Right ventricle myocardium inferior (tissue), 1 donor: ENCODE results near the gene HSD17B1. TPM values are rescaled to one million over a fixed set of nuclear protein-coding genes. Genes with fewer than 3 reads are reported as not detected.
A peak's percentile ranks its signal among the peaks of the same experiment; 100 is the strongest.

ENCODE experiments used
- ATAC-seq: fragments of 200-7000 bp; cut with Tn5 transposase; one replicate; pipeline ENCODE4 v1.9.1; 2020; ENCODE audit warnings: mild to moderate bottlenecking, moderate library complexity
- DNase-seq: peaks from one replicate; pipeline ENCODE4 v3.0.0; 2021; ENCODE audit errors: missing footprints
- intact Hi-C: fragments of 100-400 bp; cut with DNase I; formaldehyde crosslinking; loops from one replicate; pipeline ENCODE4 v1.11.0; 2022
- microRNA-seq: library from miRNA; unstranded; fragments of <30 nt; microRNA quantifications from one replicate; pipeline ENCODE4 v1.2.0, GENCODE V29; 2020
- total RNA-seq: library from RNA; stranded (reverse); fragmentation: NEBNext Ultra II Directional; extraction: Animal tissue kit (Norgen Biotek cat#: 25700); gene quantifications from one replicate; pipeline ENCODE4 v1.2.1, GENCODE V29; 2021
- donor health status: DM: no; HTN: yes; CAD: no; lungs with severe emphysema.

HSD17B1 gene
- total RNA-seq, 1 donor from 2014 or later: 1.4 TPM

DNA sequence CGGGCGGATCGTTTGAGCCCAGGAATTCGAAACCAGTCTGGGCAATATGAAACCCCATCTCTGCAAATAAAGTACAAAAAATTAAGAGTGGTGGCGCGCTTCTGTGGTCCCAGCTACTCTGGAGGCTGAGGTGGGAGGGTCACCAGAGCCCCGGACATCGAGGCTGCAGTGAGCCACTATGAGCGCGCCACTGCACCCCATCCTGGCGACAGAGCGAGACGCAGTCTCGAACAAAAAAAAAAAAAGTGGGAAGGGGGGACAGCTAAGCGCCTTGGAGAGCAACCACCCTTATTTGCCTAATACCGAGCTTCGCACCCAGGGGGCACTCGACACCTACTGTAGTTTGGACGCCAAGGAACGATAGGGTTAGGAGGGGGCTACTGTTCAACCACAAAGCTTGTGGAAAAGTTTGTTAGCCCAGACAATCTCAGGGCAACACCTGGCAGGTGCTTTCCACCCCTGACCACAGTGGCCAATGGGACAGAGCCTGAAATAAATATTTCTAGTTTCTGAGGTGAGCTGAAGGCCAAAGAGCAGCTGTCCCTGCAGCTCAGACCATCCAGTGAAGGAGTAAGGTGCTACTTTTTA is 25.7 kb downstream of the HSD17B1 start:
- intact Hi-C loops: loop anchor here (2.0 to 10.0 kb wide), 3 partner anchors 100 to 246 kb away; partner anchors contain the start of genes BECN1 and RAMP2
- peak; percentile 78 for ATAC-seq
- DNase-seq: peak; percentile 84

DNA sequence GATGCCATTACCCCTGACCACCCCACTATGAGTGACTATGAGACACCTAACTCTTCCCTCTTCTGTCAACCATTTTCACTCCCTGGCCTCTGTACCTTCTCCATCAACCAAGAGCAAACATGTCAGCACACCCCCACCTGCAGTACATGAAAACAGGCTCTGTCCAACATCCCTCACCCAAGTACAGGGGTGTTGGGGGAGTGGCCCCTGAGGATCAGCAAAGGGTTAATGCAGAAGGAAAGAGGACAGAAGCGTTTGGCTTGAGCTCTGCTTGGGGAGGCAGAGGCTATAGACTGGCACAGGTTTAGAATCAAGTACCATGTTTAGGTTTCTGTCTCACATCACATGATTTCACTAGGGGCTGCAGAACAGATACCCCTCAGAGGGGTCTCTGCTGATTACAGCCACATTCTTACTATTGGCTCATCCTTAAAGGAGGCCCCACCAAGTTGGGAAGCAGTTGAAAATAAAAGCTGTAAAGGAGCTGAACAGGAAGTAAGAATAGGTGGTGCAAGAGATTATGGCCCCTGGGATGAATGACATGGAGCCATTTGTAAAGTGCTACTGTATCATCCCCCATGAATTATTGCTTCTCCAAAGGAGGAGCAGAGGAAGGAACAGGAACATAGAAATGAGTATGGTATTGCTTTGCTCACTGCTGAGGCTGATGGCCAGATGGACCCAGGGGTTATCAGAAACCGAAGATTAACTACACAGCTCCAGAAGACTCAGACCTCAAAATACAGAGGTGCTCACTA is 27.2 kb downstream of the HSD17B1 start:
- ATAC-seq (no peak), DNase-seq (no peak)
- intact Hi-C loops: loop anchor here (2.0 to 10.0 kb wide), 3 partner anchors 99 to 245 kb away; partner anchors contain the start of genes BECN1 and RAMP2

- intact Hi-C loops: no loop called here
- ATAC-seq: no peak
- no peak for DNase-seq
Observed at GRCh38 chr17:42581744-42582270, 29.1 kb downstream of the HSD17B1 start.

- ATAC-seq (no peak), DNase-seq (no peak)
- intact Hi-C loops: no loop called here
Observed at GRCh38 chr17:42584880-42585279, 32.2 kb downstream of the HSD17B1 start.

- intact Hi-C loops: no loop called here
- ATAC-seq (peak; percentile 59), DNase-seq (no peak)
Observed at GRCh38 chr17:42585353-42585752, 32.6 kb downstream of the HSD17B1 start.

- no peak for DNase-seq
- intact Hi-C loops: no loop called here
- ATAC-seq: no peak
Observed at GRCh38 chr17:42586514-42587230, 33.9 kb downstream of the HSD17B1 start.

GRCh38 chr17:42590886-42591285 is 38.2 kb downstream of the HSD17B1 start:
- DNase-seq: no peak
- no peak for ATAC-seq
- intact Hi-C loops: no loop called here

DNA sequence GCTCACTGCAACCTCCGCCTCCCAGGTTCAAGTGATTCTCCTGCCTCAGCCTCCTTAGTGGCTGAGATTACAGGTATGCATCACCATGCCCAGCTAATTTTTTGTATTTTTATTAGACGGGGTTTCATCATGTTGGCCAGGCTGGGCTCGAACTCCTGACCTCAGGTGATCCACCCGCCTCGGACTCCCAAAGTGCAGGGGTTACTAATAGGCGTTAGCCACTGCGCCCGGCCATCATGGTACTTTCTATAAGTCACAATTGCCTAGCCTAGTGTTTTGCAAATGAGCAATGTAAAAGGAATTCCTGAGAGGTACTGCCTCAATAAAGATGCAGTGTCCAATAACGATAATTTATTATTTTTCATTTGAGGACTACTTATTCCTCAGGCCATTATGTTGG is 38.7 kb downstream of the HSD17B1 start:
- DNase-seq: no peak
- intact Hi-C loops: no loop called here
- ATAC-seq: no peak

GRCh38 chr17:42596386-42596785 is 43.7 kb downstream of the HSD17B1 start:
- intact Hi-C loops: no loop called here
- no peak for ATAC-seq

GRCh38 chr17:42598905-42599304 is 46.2 kb downstream of the HSD17B1 start:
- no peak for DNase-seq
- ATAC-seq: peak; percentile 76
- intact Hi-C loops: no loop called here

More at GRCh38 chr17:42596386-42596785, 43.7 kb downstream of the HSD17B1 start:
- no peak for DNase-seq

- intact Hi-C loops: no loop called here
- no peak for ATAC-seq
Observed at GRCh38 chr17:42603318-42603717, 50.6 kb downstream of the HSD17B1 start.

More at GRCh38 chr17:42603318-42603717, 50.6 kb downstream of the HSD17B1 start:
- DNase-seq: no peak

Small RNA genes within 50 kb of the gene (microRNA-seq; reads per million reads assigned to microRNA genes)
- 1.8 reads per million for gene MIR5010

Other genes with a start within 250 kb of the HSD17B1 start
- gene STAT3, start 164.5 kb upstream of the HSD17B1 start, total RNA-seq: 183 TPM
- gene CAVIN1, start 129.7 kb upstream of the HSD17B1 start, total RNA-seq: 240 TPM
- 31.1 TPM for gene ATP6V0A1, start 94.0 kb upstream of the HSD17B1 start, total RNA-seq
- gene NAGLU, start 16.7 kb upstream of the HSD17B1 start, total RNA-seq: 8.6 TPM
- gene COASY, start 9.2 kb downstream of the HSD17B1 start, total RNA-seq: 45.6 TPM
- gene MLX, start 14.2 kb downstream of the HSD17B1 start, total RNA-seq: 65.9 TPM
- 3.4 TPM for gene PSMC3IP, start 24.8 kb downstream of the HSD17B1 start, total RNA-seq
- gene RETREG3, start 56.5 kb downstream of the HSD17B1 start, total RNA-seq: 22.5 TPM
- gene TUBG1, start 56.8 kb downstream of the HSD17B1 start, total RNA-seq: 54.3 TPM
- gene TUBG2, start 106.4 kb downstream of the HSD17B1 start, total RNA-seq: 15.0 TPM
- gene PLEKHH3, start 124.1 kb downstream of the HSD17B1 start, total RNA-seq: 26.1 TPM
- gene CCR10, start 128.9 kb downstream of the HSD17B1 start, total RNA-seq: 1.5 TPM
- 7.3 TPM for gene CNTNAP1, start 129.6 kb downstream of the HSD17B1 start, total RNA-seq
- gene EZH1, start 192.1 kb downstream of the HSD17B1 start, total RNA-seq: 44.4 TPM
- 41.3 TPM for gene RAMP2, start 208.3 kb downstream of the HSD17B1 start, total RNA-seq
- gene VPS25, start 220.5 kb downstream of the HSD17B1 start, total RNA-seq: 33.2 TPM
- gene WNK4, start 227.7 kb downstream of the HSD17B1 start, total RNA-seq: not detected
- gene COA3, start 245.8 kb downstream of the HSD17B1 start, total RNA-seq: 72.6 TPM
- 0.30 TPM for gene CNTD1, start 245.9 kb downstream of the HSD17B1 start, total RNA-seq